Loucy (cell line): ENCODE measurements around the gene CAVIN3.

Source experiments
- H2AFZ ChIP-seq: fragments of 200-600 bp; sonication (generic); 2 replicates; pipeline ENCODE4 v1.6.0; 2016; ENCODE audit warnings: antibody characterized with exemption, mild to moderate bottlenecking, low read length, moderate library complexity
- H3F3A ChIP-seq: fragments of 200-600 bp; 2 replicates; pipeline ENCODE4 v1.6.0; 2016; ENCODE audit warnings: antibody characterized with exemption, low read depth, mild to moderate bottlenecking
- H3K27me3 ChIP-seq: fragments of 200-600 bp; sonication (generic); 2 replicates; pipeline ENCODE4 v1.6.1; 2014; ENCODE audit warnings: low read length, mild to moderate bottlenecking; ENCODE audit not compliant: insufficient read depth, poor library complexity, severe bottlenecking
- H3K36me3 ChIP-seq: fragments of 200-600 bp; sonication (generic); 2 replicates; pipeline ENCODE4 v1.6.1; 2016; ENCODE audit warnings: low read length; ENCODE audit not compliant: insufficient read depth
- H3K4me1 ChIP-seq: fragments of 200-600 bp; sonication (generic); 2 replicates; pipeline ENCODE4 v1.5.1; 2014; ENCODE audit warnings: low read length, mild to moderate bottlenecking; ENCODE audit not compliant: insufficient read depth, poor library complexity, severe bottlenecking
- H3K4me2 ChIP-seq: fragments of 200-600 bp; sonication (generic); 2 replicates; pipeline ENCODE4 v1.6.0; 2014; ENCODE audit warnings: antibody characterized with exemption, low read length, low read depth, mild to moderate bottlenecking; ENCODE audit not compliant: poor library complexity, severe bottlenecking
- H3K4me3 ChIP-seq: fragments of 200-600 bp; sonication (generic); 2 replicates; pipeline ENCODE4 v1.5.1; 2014; ENCODE audit warnings: low read length, mild to moderate bottlenecking, mixed read lengths; ENCODE audit not compliant: poor library complexity, severe bottlenecking
- H3K79me2 ChIP-seq: fragments of 200-600 bp; sonication (generic); 2 replicates; pipeline ENCODE4 v1.6.1; 2014; ENCODE audit warnings: low read length; ENCODE audit not compliant: insufficient read depth
- H3K9ac ChIP-seq: fragments of 200-600 bp; sonication (generic); 2 replicates; pipeline ENCODE4 v1.6.0; 2014; ENCODE audit warnings: mild to moderate bottlenecking, low read depth, low read length, moderate library complexity; ENCODE audit not compliant: poor library complexity, severe bottlenecking
- H3K9me2 ChIP-seq: fragments of 200-600 bp; sonication (generic); replicated peaks from 2 replicates; pipeline ENCODE4 v1.6.1; 2016; ENCODE audit warnings: low read depth, low read length, mixed read lengths
- H3K9me3 ChIP-seq: fragments of 200-600 bp; sonication (generic); 2 replicates; pipeline ENCODE4 v1.6.1; 2014; ENCODE audit warnings: mild to moderate bottlenecking, antibody characterized with exemption, low read length, low read depth; ENCODE audit not compliant: insufficient read depth
- H4K20me1 ChIP-seq: fragments of 200-600 bp; sonication (generic); 2 replicates; pipeline ENCODE4 v1.6.0; 2014; ENCODE audit warnings: antibody characterized with exemption, low read length, mild to moderate bottlenecking; ENCODE audit not compliant: insufficient read depth, poor library complexity, severe bottlenecking
- EZH2phosphoT487 ChIP-seq: fragments of 200-600 bp; IDR thresholded peaks from 2 replicates; pipeline ENCODE4 v1.6.1; 2018; ENCODE audit warnings: antibody characterized with exemption, mild to moderate bottlenecking, moderate library complexity, borderline replicate concordance
- TF ChIP-seq, protein P1 (sequence below): fragments of 200-600 bp; sonication (generic); conservative IDR thresholded peaks from 2 replicates; pipeline ENCODE4 v1.5.1; 2014; ENCODE audit warnings: mild to moderate bottlenecking, antibody characterized with exemption, low read length

Gene CAVIN3

DNA sequence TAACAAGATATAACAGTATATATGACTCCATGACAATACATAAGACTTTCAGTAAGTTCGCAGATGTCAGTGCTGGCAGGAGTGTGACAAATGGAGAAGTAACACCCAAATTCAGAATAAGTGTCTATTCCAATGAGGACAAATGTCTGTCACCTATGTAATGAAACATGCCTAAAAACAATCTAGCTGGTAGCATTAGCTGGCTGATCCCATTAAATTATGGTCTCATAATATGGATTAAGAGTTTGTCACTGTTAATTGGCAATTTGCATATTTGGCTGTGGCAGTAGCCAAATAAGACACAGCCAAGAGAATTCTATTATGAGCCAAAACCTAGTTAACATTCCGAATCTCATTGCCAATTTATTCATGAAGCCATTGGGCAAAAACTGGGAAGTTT lies 30.2 kb upstream of the CAVIN3 start:
- Histone ChIP-seq H4K20me1 (no peaks in the 10 kb centered on the region), H3K9me2 (no peaks in the 10 kb centered on the region), H3K79me2 (no peaks in the 10 kb centered on the region), H2AFZ (no peak overlapping the region), H3K4me1 (no peaks in the 10 kb centered on the region), H3K36me3 (no peaks in the 10 kb centered on the region), H3K27me3 (no peaks in the 10 kb centered on the region), H3K4me3 (no peak overlapping the region), H3F3A (no peaks in the 10 kb centered on the region), H3K9ac (no peak overlapping the region), H3K9me3 (no peaks in the 10 kb centered on the region), H3K4me2 (no peak overlapping the region)
- no peak for TF ChIP-seq EZH2phosphoT487
- TF ChIP-seq, protein P1, sequence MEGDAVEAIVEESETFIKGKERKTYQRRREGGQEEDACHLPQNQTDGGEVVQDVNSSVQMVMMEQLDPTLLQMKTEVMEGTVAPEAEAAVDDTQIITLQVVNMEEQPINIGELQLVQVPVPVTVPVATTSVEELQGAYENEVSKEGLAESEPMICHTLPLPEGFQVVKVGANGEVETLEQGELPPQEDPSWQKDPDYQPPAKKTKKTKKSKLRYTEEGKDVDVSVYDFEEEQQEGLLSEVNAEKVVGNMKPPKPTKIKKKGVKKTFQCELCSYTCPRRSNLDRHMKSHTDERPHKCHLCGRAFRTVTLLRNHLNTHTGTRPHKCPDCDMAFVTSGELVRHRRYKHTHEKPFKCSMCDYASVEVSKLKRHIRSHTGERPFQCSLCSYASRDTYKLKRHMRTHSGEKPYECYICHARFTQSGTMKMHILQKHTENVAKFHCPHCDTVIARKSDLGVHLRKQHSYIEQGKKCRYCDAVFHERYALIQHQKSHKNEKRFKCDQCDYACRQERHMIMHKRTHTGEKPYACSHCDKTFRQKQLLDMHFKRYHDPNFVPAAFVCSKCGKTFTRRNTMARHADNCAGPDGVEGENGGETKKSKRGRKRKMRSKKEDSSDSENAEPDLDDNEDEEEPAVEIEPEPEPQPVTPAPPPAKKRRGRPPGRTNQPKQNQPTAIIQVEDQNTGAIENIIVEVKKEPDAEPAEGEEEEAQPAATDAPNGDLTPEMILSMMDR: no peak

DNA sequence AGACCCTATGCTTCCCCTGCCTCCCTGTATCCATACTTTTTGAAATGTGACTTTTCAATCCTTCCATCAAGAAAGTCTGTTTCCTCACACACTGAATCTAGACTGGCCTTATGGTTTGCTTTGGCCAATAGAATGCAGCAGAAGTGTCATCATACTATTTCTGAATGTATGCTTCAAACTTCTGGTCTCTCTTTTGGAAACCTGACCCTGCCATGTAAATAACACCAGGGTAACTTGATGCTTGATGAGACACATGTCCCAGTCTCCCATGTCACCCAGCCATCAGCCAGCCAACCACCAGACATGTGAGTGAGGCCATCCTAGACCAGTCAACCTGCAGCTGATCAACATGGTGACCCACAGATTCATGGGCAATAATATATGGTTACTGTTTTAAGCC lies 29.7 kb upstream of the CAVIN3 start:
- Histone ChIP-seq H3K9me3 (no peaks in the 10 kb centered on the region), H3F3A (no peaks in the 10 kb centered on the region), H3K27me3 (no peaks in the 10 kb centered on the region), H3K4me3 (no peak overlapping the region), H2AFZ (no peak overlapping the region), H3K4me2 (no peak overlapping the region), H3K9me2 (no peaks in the 10 kb centered on the region), H3K79me2 (no peaks in the 10 kb centered on the region), H3K4me1 (no peaks in the 10 kb centered on the region), H3K36me3 (no peaks in the 10 kb centered on the region), H4K20me1 (no peaks in the 10 kb centered on the region), H3K9ac (no peak overlapping the region)
- TF ChIP-seq EZH2phosphoT487: no peak
- TF ChIP-seq, protein P1: no peak

DNA sequence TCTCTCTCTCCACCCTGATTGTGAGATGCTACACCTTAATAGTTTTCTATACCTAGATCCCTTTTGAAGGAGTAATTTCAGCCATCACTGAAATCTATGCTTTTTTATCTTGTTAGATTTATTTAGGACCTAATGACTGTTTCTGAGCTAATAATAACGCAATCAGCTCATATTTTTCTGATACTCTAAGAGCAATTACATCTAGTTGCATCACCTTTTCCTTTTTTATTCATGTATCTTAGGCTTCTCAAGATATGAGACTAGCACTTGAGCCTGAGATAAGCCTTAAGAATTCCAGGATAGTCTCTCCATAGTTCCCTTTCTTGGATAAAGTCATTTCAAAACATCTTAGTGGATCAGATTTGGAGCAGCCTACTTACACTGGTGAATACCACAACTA lies 25.1 kb upstream of the CAVIN3 start:
- Histone ChIP-seq H3K79me2 (no peaks in the 10 kb centered on the region), H3K9ac (no peak overlapping the region), H3K27me3 (no peaks in the 10 kb centered on the region), H4K20me1 (no peaks in the 10 kb centered on the region), H3K4me1 (no peaks in the 10 kb centered on the region), H3K9me3 (no peaks in the 10 kb centered on the region), H3F3A (no peaks in the 10 kb centered on the region), H2AFZ (no peak overlapping the region), H3K36me3 (no peaks in the 10 kb centered on the region), H3K9me2 (no peaks in the 10 kb centered on the region), H3K4me3 (no peak overlapping the region), H3K4me2 (no peak overlapping the region)
- TF ChIP-seq, protein P1: no peak
- no peak for TF ChIP-seq EZH2phosphoT487
